Activated CD8-positive, alpha-beta memory T cell treated with anti-CD3 and anti-CD28 coated beads, Interleukin-2, amount 10 ng/mL, durations not matched to agents 7 days and 5 days (primary cell): ENCODE data around the gene TMIGD2. TPM values are rescaled to one million over a fixed set of nuclear protein-coding genes. Genes with fewer than 3 reads are reported as not detected.
"Not testable (repeated sequence)": the region's sequence is repeated elsewhere in the genome, so short reads cannot be mapped to it uniquely, and the experiment has no call there.

Source experiments
- ATAC-seq: fragments of 150-1000 bp; cut with Tn5 transposase; one replicate; pipeline ENCODE4 v1.10.0; 2021; ENCODE audit warnings: moderate library complexity
- CTCF ChIA-PET: fragments of 350-600 bp; sonication (Branson Sonifier 250); formaldehyde crosslinking; loops from one replicate; lab custom pipeline; 2021; ENCODE audit warnings: antibody characterized with exemption; lab: Charles Lee
- DNase-seq: peaks from one replicate; pipeline ENCODE4 v3.0.0-alpha.2; 2020
- H3K27ac Mint-ChIP-seq: one replicate; pipeline ENCODE4 v1.8.0; 2021; ENCODE audit warnings: mild to moderate bottlenecking, mixed read lengths
- H3K27me3 Mint-ChIP-seq: one replicate; pipeline ENCODE4 v1.8.0; 2021; ENCODE audit warnings: mixed read lengths
- H3K36me3 Mint-ChIP-seq: one replicate; pipeline ENCODE4 v1.8.0; 2021; ENCODE audit warnings: mild to moderate bottlenecking, mixed read lengths
- H3K4me1 Mint-ChIP-seq: one replicate; pipeline ENCODE4 v1.8.0; 2021; ENCODE audit warnings: mixed read lengths
- H3K4me3 Mint-ChIP-seq: one replicate; pipeline ENCODE4 v1.8.0; 2021; ENCODE audit warnings: mild to moderate bottlenecking, moderate library complexity, mixed read lengths
- H3K9me3 Mint-ChIP-seq: one replicate; pipeline ENCODE4 v1.8.0; 2022; ENCODE audit warnings: low read depth, mixed read lengths
- total RNA-seq, 2 experiments: library from RNA; stranded (reverse); gene quantifications; one replicate each; pipeline ENCODE4 v1.2.3, GENCODE V29; 2021

Gene TMIGD2
- total RNA-seq, 2 experiments from 2014 or later, result 29.8 to 40.7 TPM

GRCh38 chr19:4266253-4267000 lies 35.8 kb downstream of the TMIGD2 start:
- Mint-ChIP-seq H3K36me3 (peaks cover 30% of the 10 kb centered on the region), H3K27me3 (no peaks in the 10 kb centered on the region), H3K9me3 (no peaks in the 10 kb centered on the region), H3K4me1 (peaks cover 36% of the 10 kb centered on the region), H3K4me3 (no peak overlapping the region), H3K27ac (peak overlapping the region; percentile 50)
- CTCF ChIA-PET, result interaction anchor here (0.6 to 7.9 kb wide), 46 partner anchors 9 to 1316 kb away, joined by 3 to 125 read pairs (median 5); partner anchors contain the start of genes CHAF1A, FSD1, MPND and SH3GL1
- ATAC-seq (no peak), DNase-seq (no peak)

- Mint-ChIP-seq H3K27ac (peak overlapping the region; percentile 88), H3K4me3 (peak overlapping the region; percentile 30), H3K4me1 (peaks cover 36% of the 10 kb centered on the region), H3K9me3 (no peaks in the 10 kb centered on the region), H3K36me3 (peaks cover 30% of the 10 kb centered on the region), H3K27me3 (no peaks in the 10 kb centered on the region)
- peak; percentile 46 for ATAC-seq
- CTCF ChIA-PET, result interaction anchor here (0.6 to 7.9 kb wide), 6 partner anchors 34 to 277 kb away, joined by 3 to 125 read pairs (median 4); partner anchors contain the start of gene MPND
- DNase-seq, result no peak
These were observed 37.4 kb downstream of the TMIGD2 start for GRCh38 chr19:4264812-4265211.

GRCh38 chr19:4260613-4261191 lies 41.5 kb downstream of the TMIGD2 start:
- Mint-ChIP-seq H3K4me1 (peaks cover 23% of the 10 kb centered on the region), H3K27ac (peak overlapping the region; percentile 48), H3K4me3 (no peak overlapping the region), H3K36me3 (peaks cover 34% of the 10 kb centered on the region), H3K27me3 (no peaks in the 10 kb centered on the region), H3K9me3 (no peaks in the 10 kb centered on the region)
- DNase-seq (no peak), ATAC-seq (no peak)
- CTCF ChIA-PET, result interaction anchor here (2.2 kb wide), 1 partner anchor 92 kb away, joined by 6 read pairs; no protein-coding TSS in a partner anchor

- Mint-ChIP-seq H3K4me3 (no peak overlapping the region), H3K36me3 (peaks cover 49% of the 10 kb centered on the region), H3K27me3 (no peaks in the 10 kb centered on the region), H3K9me3 (peaks cover 5% of the 10 kb centered on the region), H3K27ac (no peak overlapping the region), H3K4me1 (peaks cover 1% of the 10 kb centered on the region)
- CTCF ChIA-PET, result no interaction called here
- no peak for ATAC-seq
- no peak for DNase-seq
These were observed 44.0 kb downstream of the TMIGD2 start for GRCh38 chr19:4258181-4258580.

- no peaks in the 10 kb centered on the region for H3K27me3 Mint-ChIP-seq
- no peak overlapping the region for H3K27ac Mint-ChIP-seq
- CTCF ChIA-PET, result interaction anchor here (1.3 to 1.5 kb wide), 3 partner anchors 10 to 95 kb away, joined by 4 to 8 read pairs (median 5); partner anchors contain the start of gene YJU2
- no peak overlapping the region for H3K4me3 Mint-ChIP-seq
- no peak for ATAC-seq
- H3K36me3 Mint-ChIP-seq, result peaks cover 58% of the 10 kb centered on the region
- H3K9me3 Mint-ChIP-seq, result peaks cover 5% of the 10 kb centered on the region
- H3K4me1 Mint-ChIP-seq, result no peaks in the 10 kb centered on the region
- DNase-seq, result no peak
These were observed 45.2 kb downstream of the TMIGD2 start for GRCh38 chr19:4257025-4257424.

- DNase-seq (no peak), ATAC-seq (no peak)
- H3K9me3 Mint-ChIP-seq, result peaks cover 5% of the 10 kb centered on the region
- CTCF ChIA-PET, result interaction anchor here (1.3 to 1.5 kb wide), 3 partner anchors 9 to 96 kb away, joined by 4 to 8 read pairs (median 5); partner anchors contain the start of gene YJU2
- H3K27ac Mint-ChIP-seq, result no peak overlapping the region
- H3K4me1 Mint-ChIP-seq, result no peaks in the 10 kb centered on the region
- peaks cover 63% of the 10 kb centered on the region for H3K36me3 Mint-ChIP-seq
- H3K4me3 Mint-ChIP-seq, result no peak overlapping the region
- H3K27me3 Mint-ChIP-seq, result no peaks in the 10 kb centered on the region
These were observed 45.6 kb downstream of the TMIGD2 start for GRCh38 chr19:4256563-4256962.

GRCh38 chr19:4246767-4247593 lies 55.2 kb downstream of the TMIGD2 start, which contains the start of gene YJU2:
Gene YJU2 (plus strand): TSS chr19:4247080. CDS start chr19:4247147, 67 bp downstream.
- ATAC-seq (peak; percentile 98), DNase-seq (peak; percentile 99)
- Mint-ChIP-seq H3K9me3 (peaks cover 2% of the 10 kb centered on the region), H3K4me1 (peaks cover 21% of the 10 kb centered on the region), H3K4me3 (peak within 1 kb of the TSS; percentile 85), H3K27me3 (no peaks in the 10 kb centered on the region), H3K36me3 (peaks cover 30% of the 10 kb centered on the region), H3K27ac (peak within 1 kb of the TSS; percentile 97)
- CTCF ChIA-PET, result interaction anchor here (0.8 to 1.4 kb wide), 12 partner anchors 9 to 485 kb away, joined by 3 to 12 read pairs (median 4); partner anchors contain the start of genes CHAF1A, MPND, MRPL54 and SH3GL1

GRCh38 chr19:4245938-4246337 lies 56.3 kb downstream of the TMIGD2 start:
- CTCF ChIA-PET, ATAC-seq, H3K27me3 Mint-ChIP-seq, DNase-seq, H3K9me3 Mint-ChIP-seq: not testable (repeated sequence)
- Mint-ChIP-seq H3K36me3 (peaks cover 19% of the 10 kb centered on the region), H3K4me1 (peaks cover 21% of the 10 kb centered on the region), H3K27ac (peak overlapping the region; percentile 97), H3K4me3 (peak overlapping the region; percentile 85)

Other genes with a start within 250 kb of the TMIGD2 start
- 10 to 100 TPM; 67.4 to 72.6 TPM for gene ZBTB7A, start 235.5 kb downstream of the TMIGD2 start, total RNA-seq
- gene MAP2K2, start 178.3 kb downstream of the TMIGD2 start, total RNA-seq, result 100 to 1,000 TPM; 201 to 238 TPM
- gene CREB3L3, start 148.8 kb downstream of the TMIGD2 start, total RNA-seq, result under 1 TPM in 1 of 2 experiments, not detected in 1; 0.75 TPM
- gene SIRT6, start 119.8 kb downstream of the TMIGD2 start, total RNA-seq, result 10 to 100 TPM; 37.5 to 37.8 TPM
- 1 to 10 TPM in 1 of 2 experiments, under 1 TPM in 1; 0.82 to 1.4 TPM for gene ANKRD24, start 119.7 kb downstream of the TMIGD2 start, total RNA-seq
- 10 to 100 TPM in 1 of 2 experiments, 1 to 10 TPM in 1; 2.6 to 14.7 TPM for gene EBI3, start 72.9 kb downstream of the TMIGD2 start, total RNA-seq
- gene YJU2, start 55.3 kb downstream of the TMIGD2 start, total RNA-seq, result 10 to 100 TPM; 26.8 to 32.1 TPM
- not detected for gene SHD, start 23.1 kb downstream of the TMIGD2 start, total RNA-seq
- gene FSD1, start 2.2 kb upstream of the TMIGD2 start, total RNA-seq, result 10 to 100 TPM; 24.7 to 30.6 TPM
- gene STAP2, start 36.4 kb upstream of the TMIGD2 start, total RNA-seq, result 1 to 10 TPM; 8.8 to 9.6 TPM
- 10 to 100 TPM; 24.1 to 25.4 TPM for gene MPND, start 41.2 kb upstream of the TMIGD2 start, total RNA-seq
- gene SH3GL1, start 98.2 kb upstream of the TMIGD2 start, total RNA-seq, result 10 to 100 TPM; 43.3 to 57.7 TPM
- 100 to 1,000 TPM; 118 to 126 TPM for gene CHAF1A, start 100.3 kb upstream of the TMIGD2 start, total RNA-seq
- 10 to 100 TPM; 41.0 to 45.8 TPM for gene UBXN6, start 155.4 kb upstream of the TMIGD2 start, total RNA-seq
- 10 to 100 TPM; 57.8 to 60.2 TPM for gene HDGFL2, start 169.9 kb upstream of the TMIGD2 start, total RNA-seq
- not detected for gene PLIN4, start 216.1 kb upstream of the TMIGD2 start, total RNA-seq
- not detected for gene PLIN5, start 232.8 kb upstream of the TMIGD2 start, total RNA-seq
- under 1 TPM; 0.32 to 0.35 TPM for gene LRG1, start 237.6 kb upstream of the TMIGD2 start, total RNA-seq